ENCODE data around the gene PDZRN4. TPM values are rescaled to one million over a fixed set of nuclear protein-coding genes. Genes with fewer than 3 reads are reported as not detected.

PDZRN4 gene
- polyA plus RNA-seq, 3 donors, result not detected

GRCh38 chr12:41264281-41264680 is 76.2 kb downstream of the PDZRN4 start:
- no peak overlapping the region for H3K4me3 ChIP-seq (replicated peaks in 1 of 3; ENCODE audit: low read depth in 2 of 3, low read length in 3 of 3)
- peaks cover 0 to 3% (median 0%) of the 10 kb centered on the region in 3 donors for H3K27me3 Mint-ChIP-seq (ENCODE audit: low read depth in 3 of 3)
- H3K4me1 Mint-ChIP-seq, result no peaks in the 10 kb centered on the region
- intact Hi-C loops (cut with micrococcal nuclease), result no loop called here
- no peak overlapping the region for H3K9ac ChIP-seq (ENCODE audit: insufficient read depth, low read length, poor library complexity, severe bottlenecking)
- no peaks in the 10 kb centered on the region for H3K36me3 ChIP-seq (replicated peaks in 1 of 2; ENCODE audit: control insufficient read depth in 1 of 2, insufficient read depth in 2 of 2, low read length in 2 of 2)
- no peaks in the 10 kb centered on the region for H3K9me3 ChIP-seq (replicated peaks in 1 of 2; ENCODE audit: control insufficient read depth in 1 of 2, insufficient read depth in 1 of 2, low read length in 2 of 2)
- H3K4me3 Mint-ChIP-seq, result no peak overlapping the region
- H3K4me2 ChIP-seq (replicated peaks; ENCODE audit: extremely low read depth, low read length, poor library complexity, severe bottlenecking), result no peak overlapping the region
- H2AFZ ChIP-seq (ENCODE audit: insufficient read depth, low read depth, low read length, poor library complexity, severe bottlenecking), result no peak overlapping the region
- H4K20me1 ChIP-seq (ENCODE audit: insufficient read depth, low read length), result no peaks in the 10 kb centered on the region
- no peak overlapping the region for H3K27ac ChIP-seq (ENCODE audit: low read depth in 1 of 2, low read length in 2 of 2)
- DNase-seq, result no peak
- TF ChIP-seq CTCF (IDR thresholded peaks at IDR 0.05), result peak; percentile 27
- no peaks in the 10 kb centered on the region for H3K36me3 Mint-ChIP-seq
- H3K27ac Mint-ChIP-seq, result no peak overlapping the region
- no peaks in the 10 kb centered on the region for H3K27me3 ChIP-seq (ENCODE audit: control insufficient read depth in 2 of 2, insufficient read depth in 2 of 2, low read length in 2 of 2)
- no peaks in the 10 kb centered on the region for H3K4me1 ChIP-seq (ENCODE audit: control insufficient read depth in 1 of 2, insufficient read depth in 2 of 2, low read length in 2 of 2)
- no peaks in the 10 kb centered on the region for H3K79me2 ChIP-seq (ENCODE audit: insufficient read depth, low read length)
- H3K9me3 Mint-ChIP-seq, result no peaks in the 10 kb centered on the region

GRCh38 chr12:41269056-41269455 is 80.9 kb downstream of the PDZRN4 start:
- no peak for DNase-seq
- Histone ChIP-seq H2AFZ (ENCODE audit: insufficient read depth, low read depth, low read length, poor library complexity, severe bottlenecking) (no peak overlapping the region), H3K27me3 (ENCODE audit: control insufficient read depth in 2 of 2, insufficient read depth in 2 of 2, low read length in 2 of 2) (no peaks in the 10 kb centered on the region), H3K79me2 (ENCODE audit: insufficient read depth, low read length) (no peaks in the 10 kb centered on the region), H4K20me1 (ENCODE audit: insufficient read depth, low read length) (no peaks in the 10 kb centered on the region), H3K4me3 (replicated peaks in 1 of 3; ENCODE audit: low read depth in 2 of 3, low read length in 3 of 3) (no peak overlapping the region), H3K4me1 (ENCODE audit: control insufficient read depth in 1 of 2, insufficient read depth in 2 of 2, low read length in 2 of 2) (no peaks in the 10 kb centered on the region), H3K27ac (ENCODE audit: low read depth in 1 of 2, low read length in 2 of 2) (no peak overlapping the region), H3K4me2 (replicated peaks; ENCODE audit: extremely low read depth, low read length, poor library complexity, severe bottlenecking) (no peak overlapping the region), H3K9ac (ENCODE audit: insufficient read depth, low read length, poor library complexity, severe bottlenecking) (no peak overlapping the region), H3K9me3 (replicated peaks in 1 of 2; ENCODE audit: control insufficient read depth in 1 of 2, insufficient read depth in 1 of 2, low read length in 2 of 2) (no peaks in the 10 kb centered on the region), H3K36me3 (replicated peaks in 1 of 2; ENCODE audit: control insufficient read depth in 1 of 2, insufficient read depth in 2 of 2, low read length in 2 of 2) (no peaks in the 10 kb centered on the region)
- Mint-ChIP-seq H3K4me1 (peaks cover 2% of the 10 kb centered on the region), H3K4me3 (no peak overlapping the region), H3K27me3 (ENCODE audit: low read depth in 3 of 3) (no peaks in the 10 kb centered on the region), H3K9me3 (no peaks in the 10 kb centered on the region), H3K36me3 (no peaks in the 10 kb centered on the region), H3K27ac (no peak overlapping the region)
- no peak for TF ChIP-seq CTCF (IDR thresholded peaks at IDR 0.05)
- intact Hi-C loops (cut with micrococcal nuclease), result no loop called here
- WGBS (ENCODE audit: insufficient coverage), result no CpG with 5 or more reads among the region's 1 CpG

All from CD14-positive monocyte (primary cell).